GM19328 (cell line): Measurements from ENCODE around the gene KCNE2.
"Not testable (repeated sequence)": the region's sequence is repeated elsewhere in the genome, so short reads cannot be mapped to it uniquely, and the experiment has no call there.

ENCODE experiments used
- ATAC-seq: cut with Tn5 transposase; IDR thresholded peaks from one replicate; pipeline ENCODE4 v1.9.1; 2021; ENCODE audit warnings: mild to moderate bottlenecking, moderate library complexity; ENCODE audit not compliant: unreplicated experiment

Gene KCNE2

DNA sequence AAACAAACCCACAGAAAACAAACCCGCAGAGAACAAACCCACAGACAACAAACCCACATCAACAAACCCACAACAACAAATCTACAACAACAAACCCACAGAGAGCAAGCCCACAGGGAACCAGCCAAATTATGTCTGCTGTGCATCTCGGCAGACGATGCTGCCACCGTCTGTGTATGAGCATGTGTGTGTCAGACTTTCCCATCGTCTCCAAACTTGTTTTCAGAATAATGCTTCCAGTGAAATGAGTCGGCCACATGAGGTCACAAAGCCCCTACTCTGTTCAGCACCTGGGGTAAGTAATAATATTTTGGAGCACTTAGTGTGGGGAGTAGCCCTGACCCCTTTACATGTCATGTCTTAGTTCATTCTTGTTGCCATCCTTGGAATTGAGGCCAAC is 42.3 kb downstream of the KCNE2 start:
- ATAC-seq: not testable (repeated sequence)

GRCh38 chr21:34406676-34407075 is 42.9 kb downstream of the KCNE2 start:
- not testable (repeated sequence) for ATAC-seq

DNA sequence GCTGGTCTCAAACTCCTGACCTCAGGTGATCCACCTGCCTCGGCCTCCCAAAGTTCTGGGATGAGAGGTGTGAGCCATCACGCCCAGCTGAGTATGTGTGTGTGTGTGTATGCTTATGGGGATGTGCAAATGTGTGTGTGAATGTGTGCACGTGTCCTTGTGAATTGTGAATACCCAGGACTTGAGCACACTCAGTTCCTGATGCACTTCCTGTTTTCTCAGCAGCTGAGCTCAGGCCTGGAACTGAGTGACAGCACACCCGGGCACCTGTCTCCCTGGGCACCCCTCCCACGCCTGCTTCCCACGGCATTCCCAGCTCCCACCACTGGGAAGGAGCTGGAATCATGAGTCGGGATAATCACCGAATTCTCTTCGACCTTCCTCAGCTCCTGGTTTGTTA is 43.5 kb downstream of the KCNE2 start:
- not testable (repeated sequence) for ATAC-seq

DNA sequence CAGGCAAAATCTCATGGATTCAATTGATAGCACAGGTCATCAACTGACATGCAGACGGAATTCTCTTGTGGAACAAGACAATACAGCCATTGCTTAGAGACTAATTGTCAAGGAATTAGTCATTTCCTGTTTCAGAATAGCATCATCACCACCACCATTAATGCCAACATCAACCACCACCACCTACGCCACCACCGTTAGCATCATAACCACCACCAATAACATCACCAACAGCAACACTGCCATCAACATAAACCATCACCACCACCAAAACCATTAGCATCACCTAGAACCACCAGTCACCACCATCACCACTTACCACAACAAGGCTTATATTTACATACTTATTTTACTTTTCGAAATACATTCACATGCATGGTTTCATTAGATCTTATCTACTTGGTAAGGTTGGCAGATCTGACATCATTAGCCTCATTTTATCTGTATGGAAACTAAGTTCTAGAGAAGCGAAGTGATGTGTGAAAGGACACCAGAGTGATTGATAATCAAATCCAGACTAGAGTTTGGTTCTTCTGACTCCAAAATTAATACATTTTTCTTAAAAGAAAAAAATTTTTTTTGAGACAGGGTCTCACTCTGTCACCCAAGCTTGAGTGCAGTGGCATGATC is 53.8 kb downstream of the KCNE2 start:
- ATAC-seq: not testable (repeated sequence)
